Smooth muscle cell (in vitro differentiated cells): ENCODE results near the gene FCHSD2. TPM values are rescaled to one million over a fixed set of nuclear protein-coding genes. Genes with fewer than 3 reads are reported as not detected.

Experiments
- DNase-seq: peaks from one replicate; lab custom pipeline; 2025; ENCODE audit not compliant: unreplicated experiment; lab: John Stamatoyannopoulos, UW
- H2AFZ ChIP-seq: fragments of 200-600 bp; sonication (generic); 2 replicates; pipeline ENCODE4 v1.6.0; 2016; ENCODE audit warnings: antibody characterized with exemption, low read depth, mild to moderate bottlenecking
- H3F3A ChIP-seq: fragments of 200-600 bp; sonication (generic); 2 replicates; pipeline ENCODE4 v1.6.0; 2017; ENCODE audit warnings: antibody characterized with exemption, low read depth
- H3K27ac ChIP-seq: fragments of 200-600 bp; sonication (generic); 2 replicates; pipeline ENCODE4 v1.5.1; 2016; ENCODE audit warnings: low read depth, mild to moderate bottlenecking
- H3K27me3 ChIP-seq: fragments of 200-600 bp; sonication (generic); 2 replicates; pipeline ENCODE4 v1.6.1; 2016; ENCODE audit warnings: low read depth, mild to moderate bottlenecking
- H3K36me3 ChIP-seq: fragments of 200-600 bp; sonication (generic); 2 replicates; pipeline ENCODE4 v1.5.1; 2016; ENCODE audit warnings: low read depth
- H3K4me1 ChIP-seq: fragments of 200-600 bp; sonication (generic); 2 replicates; pipeline ENCODE4 v1.5.1; 2016; ENCODE audit warnings: low read depth
- H3K4me2 ChIP-seq: fragments of 200-600 bp; sonication (generic); 2 replicates; pipeline ENCODE4 v1.6.0; 2016; ENCODE audit warnings: mild to moderate bottlenecking
- H3K4me3 ChIP-seq: fragments of 200-600 bp; sonication (generic); 2 replicates; pipeline ENCODE4 v1.5.1; 2016; ENCODE audit warnings: mild to moderate bottlenecking
- H3K79me2 ChIP-seq: fragments of 200-600 bp; sonication (generic); 2 replicates; pipeline ENCODE4 v1.6.0; 2016; ENCODE audit warnings: low read depth, mild to moderate bottlenecking
- H3K9ac ChIP-seq: fragments of 200-600 bp; sonication (generic); 2 replicates; pipeline ENCODE4 v1.6.0; 2016; ENCODE audit warnings: low read depth
- H3K9me3 ChIP-seq: fragments of 200-600 bp; sonication (generic); replicated peaks from 2 replicates; pipeline ENCODE4 v1.5.1; 2016; ENCODE audit warnings: low read depth
- H4K20me1 ChIP-seq: fragments of 200-600 bp; sonication (generic); 2 replicates; pipeline ENCODE4 v1.6.0; 2016; ENCODE audit warnings: low read depth
- CTCF ChIP-seq: fragments of 200-600 bp; sonication (generic); IDR thresholded peaks from 2 replicates; pipeline ENCODE4 v1.5.1; 2017; ENCODE audit warnings: borderline replicate concordance, mild to moderate bottlenecking, antibody characterized with exemption; ENCODE audit not compliant: insufficient read depth, poor library complexity, severe bottlenecking
- WGBS: methylation state at CpG from one replicate; pipeline ENCODE4 v1.1.7; 2016; ENCODE audit warnings: low lambda C conversion rate; 5-methylcytosine and 5-hydroxymethylcytosine counted together
- polyA plus RNA-seq: library from polyadenylated mRNA; unstranded; fragments of >200 nt; fragmentation: Nextera tagmentation; extraction: Ambion mirVana; gene quantifications from 2 replicates; pipeline ENCODE4 v1.2.1, GENCODE V29; 2016
- total RNA-seq: library from RNA; depleted of rRNA; stranded (reverse); fragments of >200 nt; gene quantifications from 2 replicates; pipeline ENCODE4 v1.2.3, GENCODE V29; 2014

Gene FCHSD2
- total and polyA plus RNA-seq, 2 experiments from 2014 or later, result 14.6 to 24.3 TPM

- no peak overlapping the region for H3K4me2 ChIP-seq
- no peak overlapping the region for H3K9ac ChIP-seq
- TF ChIP-seq CTCF, result no peak
- H2AFZ ChIP-seq, result no peak overlapping the region
- no peaks in the 10 kb centered on the region for H3K9me3 ChIP-seq
- H3K79me2 ChIP-seq, result no peaks in the 10 kb centered on the region
- H3K36me3 ChIP-seq, result no peaks in the 10 kb centered on the region
- no peaks in the 10 kb centered on the region for H3F3A ChIP-seq
- no peaks in the 10 kb centered on the region for H4K20me1 ChIP-seq
- H3K27ac ChIP-seq, result no peak overlapping the region
- H3K27me3 ChIP-seq, result no peaks in the 10 kb centered on the region
- no peak for DNase-seq
- no peak overlapping the region for H3K4me3 ChIP-seq
- WGBS, result 100% methylated on average over 1 of the region's 1 CpG
- H3K4me1 ChIP-seq, result no peaks in the 10 kb centered on the region
Measured at GRCh38 chr11:73176874-73177155, 34.7 kb upstream of the FCHSD2 start.

DNA sequence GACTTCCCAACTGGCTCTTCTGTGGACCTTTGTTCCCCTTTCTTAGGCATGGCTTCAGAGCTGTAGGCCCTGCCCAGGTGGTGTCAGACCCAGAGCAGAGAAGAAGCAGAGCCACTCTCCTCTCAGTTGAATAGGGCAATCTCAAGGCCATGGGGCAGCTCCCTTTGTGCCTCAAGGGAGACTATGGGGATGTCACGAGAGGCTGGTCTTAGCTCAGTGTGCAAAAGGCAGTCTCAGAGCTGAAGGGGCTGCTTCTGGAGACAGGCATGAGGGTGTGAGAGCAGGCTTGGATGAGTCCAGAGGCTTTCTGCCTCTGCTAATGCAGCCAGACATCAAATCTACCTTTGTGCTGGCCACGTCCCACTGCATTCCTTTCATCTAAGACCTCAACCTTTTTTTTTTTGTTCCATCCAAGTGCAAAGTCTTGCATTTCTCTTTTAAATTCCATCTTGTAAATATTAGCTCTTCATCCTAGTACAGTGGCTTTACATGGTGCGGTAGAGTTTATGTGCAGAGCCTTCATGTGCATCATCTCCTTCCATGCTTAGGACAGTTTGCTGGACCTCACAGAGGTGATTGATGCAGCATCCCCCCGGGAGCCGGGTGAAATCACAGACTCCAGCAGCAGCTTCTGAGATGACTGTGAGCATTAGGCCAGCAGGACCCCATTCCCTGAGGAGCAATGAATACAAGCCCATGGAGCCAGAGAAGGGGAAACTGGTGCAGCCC is 34.2 kb upstream of the FCHSD2 start:
- H3K9me3 ChIP-seq, result no peaks in the 10 kb centered on the region
- H3K9ac ChIP-seq, result no peak overlapping the region
- 84% methylated on average over 5 of the region's 5 CpGs for WGBS

DNA sequence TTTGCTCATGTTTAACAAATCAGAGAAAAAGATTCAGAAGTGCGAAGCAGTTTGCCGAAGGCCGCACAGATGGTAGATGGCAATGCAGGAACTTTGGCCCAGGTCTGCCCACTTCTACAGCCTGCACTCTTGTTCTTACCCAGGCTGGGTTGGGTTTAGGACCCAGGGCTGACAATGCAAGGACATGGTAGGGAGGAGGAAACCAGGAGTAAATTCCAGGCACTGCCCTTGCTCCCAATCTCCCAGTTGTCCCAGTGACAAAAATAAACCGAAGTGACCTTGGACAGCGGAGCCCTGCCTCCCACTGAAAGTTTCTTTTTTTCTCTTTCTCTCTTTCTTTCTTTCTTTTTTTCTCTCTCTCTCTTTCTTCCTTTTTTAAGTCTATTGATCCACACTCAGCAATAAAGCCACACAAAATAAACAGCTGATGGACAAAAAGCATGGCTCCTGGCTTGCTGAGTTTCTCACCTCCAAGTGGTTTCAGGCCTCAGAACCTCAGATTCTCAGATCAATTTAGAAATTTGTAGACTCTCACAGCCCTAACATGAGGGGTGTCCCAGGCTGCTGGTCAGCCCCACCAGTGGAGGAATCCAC is 33.5 kb upstream of the FCHSD2 start:
- Histone ChIP-seq H3K27ac (no peak overlapping the region), H4K20me1 (no peaks in the 10 kb centered on the region), H3K4me3 (no peak overlapping the region), H3F3A (no peaks in the 10 kb centered on the region), H3K4me2 (no peak overlapping the region), H3K36me3 (no peaks in the 10 kb centered on the region), H3K4me1 (no peaks in the 10 kb centered on the region), H2AFZ (no peak overlapping the region), H3K9me3 (no peaks in the 10 kb centered on the region), H3K79me2 (no peaks in the 10 kb centered on the region), H3K27me3 (no peaks in the 10 kb centered on the region), H3K9ac (no peak overlapping the region)
- 66% methylated on average over 5 of the region's 5 CpGs for WGBS
- DNase-seq, result no peak
- no peak for TF ChIP-seq CTCF

More for the DNA sequence above, 34.2 kb upstream of the FCHSD2 start:
- no peak overlapping the region for H2AFZ ChIP-seq
- no peak overlapping the region for H3K4me2 ChIP-seq
- H3K4me3 ChIP-seq, result no peak overlapping the region
- H3F3A ChIP-seq, result no peaks in the 10 kb centered on the region
- DNase-seq, result no peak
- H3K79me2 ChIP-seq, result no peaks in the 10 kb centered on the region
- H3K4me1 ChIP-seq, result no peaks in the 10 kb centered on the region
- H4K20me1 ChIP-seq, result no peaks in the 10 kb centered on the region
- H3K27me3 ChIP-seq, result no peaks in the 10 kb centered on the region
- H3K36me3 ChIP-seq, result no peaks in the 10 kb centered on the region
- no peak overlapping the region for H3K27ac ChIP-seq
- no peak for TF ChIP-seq CTCF

GRCh38 chr11:73174495-73174791 is 32.3 kb upstream of the FCHSD2 start:
- Histone ChIP-seq H3K9me3 (no peaks in the 10 kb centered on the region), H2AFZ (no peak overlapping the region)
- WGBS, result 97% methylated on average over 3 of the region's 3 CpGs

More at GRCh38 chr11:73174495-73174791, 32.3 kb upstream of the FCHSD2 start:
- H3K9ac ChIP-seq, result no peak overlapping the region
- no peak for TF ChIP-seq CTCF
- H3K4me2 ChIP-seq, result no peak overlapping the region
- H3K27me3 ChIP-seq, result no peaks in the 10 kb centered on the region
- H3K4me3 ChIP-seq, result no peak overlapping the region
- H3K36me3 ChIP-seq, result no peaks in the 10 kb centered on the region
- no peaks in the 10 kb centered on the region for H4K20me1 ChIP-seq
- H3K27ac ChIP-seq, result no peak overlapping the region
- no peaks in the 10 kb centered on the region for H3K79me2 ChIP-seq
- DNase-seq, result no peak
- no peaks in the 10 kb centered on the region for H3F3A ChIP-seq
- H3K4me1 ChIP-seq, result no peaks in the 10 kb centered on the region
